K562 (cell line): ENCODE results near the gene MAD1L1. TPM values are rescaled to one million over a fixed set of nuclear protein-coding genes. Genes with fewer than 3 reads are reported as not detected.

Source experiments
- BRD9 ChIP-seq: fragments of 450-650 bp; IDR thresholded peaks from 2 replicates; pipeline ENCODE4 v1.6.1; 2018; ENCODE audit warnings: low read depth; ENCODE audit not compliant: partially characterized antibody
- CGGBP1 ChIP-seq: fragments of 250-450 bp; sonication (Bioruptor Pico); IDR thresholded peaks from 2 replicates; pipeline ENCODE4 v1.9.0; 2021; ENCODE audit warnings: mild to moderate bottlenecking
- EGR1 ChIP-seq: fragments of 450-650 bp; conservative IDR thresholded peaks from 2 replicates; pipeline ENCODE4 v1.6.1; 2017; ENCODE audit warnings: mild to moderate bottlenecking
- ELF2 ChIP-seq: fragments of 250-450 bp; sonication (Bioruptor Pico); IDR thresholded peaks from 2 replicates; pipeline ENCODE4 v1.5.0; 2021; ENCODE audit warnings: mild to moderate bottlenecking
- ETV6 ChIP-seq, 3 experiments: fragments of 150-350 bp in 1 of 3; sonication (generic) in 1 of 3; formaldehyde crosslinking in 1 of 3; IDR thresholded peaks; 2 replicates each; pipeline versions ENCODE4 v1.6.1 to v1.8.0; 2014 to 2022; ENCODE audit warnings: borderline replicate concordance in 2 of 3, low read depth in 2 of 3, antibody characterized with exemption in 1 of 3, low read length in 1 of 3, mild to moderate bottlenecking in 1 of 3, missing genetic modification reagents in 1 of 3
- FOSL1 ChIP-seq: fragments of 200-800 bp; sonication (Bioruptor generic); conservative IDR thresholded peaks from 2 replicates; pipeline ENCODE4 v1.6.1; 2016; ENCODE audit warnings: missing genetic modification characterization, missing compliant biosample characterization
- JUND ChIP-seq, 2 experiments: IDR thresholded peaks; 2 replicates in 1 of 2; 3 replicates in 1 of 2; pipeline ENCODE4 v1.6.1; 2011; ENCODE audit warnings: borderline replicate concordance in 2 of 2, low read depth in 2 of 2, low read length in 2 of 2, improper control_type of control experiment in 1 of 2, missing biosample characterization in 1 of 2, missing genetic modification characterization in 1 of 2, missing genetic modification reagents in 1 of 2
- NELFE ChIP-seq: IDR thresholded peaks from 2 replicates; pipeline ENCODE4 v1.6.1; 2011; ENCODE audit warnings: mild to moderate bottlenecking; ENCODE audit not compliant: insufficient read depth, insufficient read length
- NFIC ChIP-seq: fragments of 450-650 bp; IDR thresholded peaks from 2 replicates; pipeline ENCODE4 v1.6.1; 2017; ENCODE audit warnings: mild to moderate bottlenecking, inconsistent platforms
- PCBP2 ChIP-seq: fragments of 200-400 bp; formaldehyde crosslinking; IDR thresholded peaks from 2 replicates; pipeline ENCODE4 v1.6.1; 2018; ENCODE audit warnings: low read length, low read depth, mild to moderate bottlenecking, moderate library complexity; ENCODE audit not compliant: poor library complexity, severe bottlenecking
- PRDM10 ChIP-seq: fragments of 450-650 bp; IDR thresholded peaks from 2 replicates; pipeline ENCODE4 v1.6.1; 2018; ENCODE audit not compliant: partially characterized antibody
- TEAD4 ChIP-seq, 2 experiments: sonication (generic) in 1 of 2; formaldehyde crosslinking in 1 of 2; IDR thresholded peaks; 2 replicates each; pipeline versions ENCODE4 v1.6.1 to v1.8.0; 2012 to 2022; ENCODE audit warnings: borderline replicate concordance in 1 of 2, inconsistent platforms in 1 of 2, low read length in 1 of 2, mild to moderate bottlenecking in 1 of 2, missing genetic modification reagents in 1 of 2
- TFAP4 ChIP-seq: sonication (generic); formaldehyde crosslinking; IDR thresholded peaks from 2 replicates; pipeline ENCODE4 v1.8.0; 2022; ENCODE audit warnings: missing genetic modification reagents, mild to moderate bottlenecking, moderate library complexity, borderline replicate concordance
- ZNF124 ChIP-seq: sonication (generic); formaldehyde crosslinking; IDR thresholded peaks from 2 replicates; pipeline ENCODE4 v1.8.1; 2022; ENCODE audit warnings: missing genetic modification reagents
- ZNF398 ChIP-seq: fragments of 250-450 bp; sonication (Bioruptor Pico); IDR thresholded peaks from 2 replicates; pipeline ENCODE4 v1.8.0; 2021; ENCODE audit warnings: moderate library complexity, mild to moderate bottlenecking, inconsistent platforms
- ZNF561 ChIP-seq: fragments of 450-650 bp; formaldehyde crosslinking; conservative IDR thresholded peaks from 2 replicates; pipeline ENCODE4 v1.4.0; 2020; ENCODE audit warnings: mild to moderate bottlenecking, moderate library complexity
- ZNF57 ChIP-seq: fragments of 450-650 bp; formaldehyde crosslinking; IDR thresholded peaks from 2 replicates; pipeline ENCODE4 v1.4.0; 2020; ENCODE audit warnings: mild to moderate bottlenecking, moderate library complexity
- ZNF696 ChIP-seq: fragments of 250-450 bp; sonication (Bioruptor Pico); conservative IDR thresholded peaks from 2 replicates; pipeline ENCODE4 v1.4.0; 2020; ENCODE audit warnings: mild to moderate bottlenecking, moderate library complexity
- polyA plus RNA-seq, 8 experiments: library from polyadenylated mRNA; depleted of rRNA in 4 of 8; stranded (reverse) in 5 of 8; unstranded in 3 of 8; fragments of >200 nt; fragmentation: Nextera tagmentation in 2 of 8; fragmentation: Illumina TruSeq in 1 of 8; extraction: Ambion mirVana in 2 of 8; extraction: Trizol in 1 of 8; gene quantifications; 2 replicates each; pipeline versions ENCODE4 v1.2.1 to v1.2.3, GENCODE V29; 2011 to 2014; ENCODE audit warnings: inconsistent platforms in 1 of 8, missing spikeins in 1 of 8
- total RNA-seq, 7 experiments: library from RNA; depleted of rRNA in 6 of 7; stranded (reverse); fragments of >200 nt in 6 of 7; fragmentation: Illumina TruSeq in 2 of 7; extraction: Trizol in 2 of 7; gene quantifications; 2 replicates each; pipeline versions ENCODE4 v1.2.1 to v1.2.3, GENCODE V29; 2011 to 2021; ENCODE audit warnings: low replicate concordance in 1 of 7

MAD1L1 gene
- total and polyA plus RNA-seq, 9 of the 15 experiments (the other 6 are each of a cell fraction or from before 2014, with no cell fraction given): 1.7 to 89.7 (median 18.0) TPM

- peak; percentile 52 for TF ChIP-seq PRDM10
- peak; percentile 37 for TF ChIP-seq EGR1
- TF ChIP-seq ELF2: no peak
- peak; percentile 21; the same call in 1 of the 2 replicates for TF ChIP-seq JUND (IDR thresholded peaks at IDR 0.05; ENCODE audit: borderline replicate concordance, low read depth, low read length)
- no peak for TF ChIP-seq JUND (tag; IDR thresholded peaks at IDR 0.05; ENCODE audit: borderline replicate concordance, low read depth, low read length)
- no peak for TF ChIP-seq BRD9
- no peak for TF ChIP-seq ZNF124
- no peak for TF ChIP-seq PCBP2
- TF ChIP-seq CGGBP1 (CRISPR knock-in tag): no peak
- TF ChIP-seq FOSL1: peak; percentile 64
- no peak for TF ChIP-seq NELFE
- no peak for TF ChIP-seq ZNF696 (CRISPR knock-in tag)
- TF ChIP-seq NFIC: 0 out of 2 replicates have a peak, but pooled peaks have one; percentile 12
- no peak for TF ChIP-seq ZNF561 (CRISPR knock-in tag)
- TF ChIP-seq TFAP4 (CRISPR knock-in tag): peak; percentile 80; the same call in 1 of the 2 replicates
- TF ChIP-seq ZNF398 (CRISPR knock-in tag): no peak
- no peak for TF ChIP-seq ZNF57 (CRISPR knock-in tag)
- TF ChIP-seq TEAD4 (IDR thresholded peaks at IDR 0.05; ENCODE audit: low read length): peak; percentile 8; the same call in 1 of the 2 replicates
- no peak for TF ChIP-seq TEAD4 (CRISPR knock-in tag; IDR thresholded peaks at IDR 0.05; ENCODE audit: borderline replicate concordance)
- TF ChIP-seq ETV6 (IDR thresholded peaks at IDR 0.05; ENCODE audit: borderline replicate concordance in 1 of 2, low read depth in 2 of 2, low read length in 1 of 2): no peak
- TF ChIP-seq ETV6 (CRISPR knock-in tag; IDR thresholded peaks at IDR 0.05; ENCODE audit: borderline replicate concordance): no peak
Measured at GRCh38 chr7:1815051-1815481, 417.7 kb downstream of the MAD1L1 start (continued).
